H1 (cell line): ENCODE results near the gene EXOC2.

ENCODE experiments used
- CHD2 ChIP-seq: IDR thresholded peaks from 2 replicates; pipeline ENCODE4 v1.6.1; 2012; ENCODE audit warnings: low read length, improper control_type of control experiment
- EP300 ChIP-seq, 2 experiments: IDR thresholded peaks; 1 replicate in 1 of 2; 2 replicates in 1 of 2; pipeline ENCODE4 v1.6.1; 2011 to 2012; ENCODE audit warnings: low read depth in 2 of 2, low read length in 2 of 2, mild to moderate bottlenecking in 2 of 2, borderline replicate concordance in 1 of 2, inconsistent platforms in 1 of 2, moderate library complexity in 1 of 2
- EZH2 ChIP-seq: fragments of 200-600 bp; sonication (generic); IDR thresholded peaks from 2 replicates; pipeline ENCODE4 v1.7.1; 2012; ENCODE audit warnings: low read depth, mild to moderate bottlenecking, moderate library complexity, low read length, inconsistent platforms; ENCODE audit not compliant: severe bottlenecking
- JUN ChIP-seq: IDR thresholded peaks from 2 replicates; pipeline ENCODE4 v1.6.1; 2011; ENCODE audit warnings: low read depth, mild to moderate bottlenecking, improper control_type of control experiment, low read length
- POLR2A ChIP-seq, 2 experiments: IDR thresholded peaks; 1 replicate in 1 of 2; 2 replicates in 1 of 2; pipeline ENCODE4 v1.6.1; 2011; ENCODE audit warnings: low read depth in 2 of 2, low read length in 2 of 2, mild to moderate bottlenecking in 2 of 2; ENCODE audit errors: control extremely low read depth in 1 of 2
- POLR2AphosphoS5 ChIP-seq: IDR thresholded peaks from 2 replicates; pipeline ENCODE4 v1.6.1; 2011; ENCODE audit warnings: low read depth, low read length
- RAD21 ChIP-seq, 2 experiments: IDR thresholded peaks in 1 of 2; conservative IDR thresholded peaks in 1 of 2; 2 replicates each; pipeline ENCODE4 v1.6.1; 2011; ENCODE audit warnings: low read depth in 2 of 2, low read length in 2 of 2, improper control_type of control experiment in 1 of 2, inconsistent platforms in 1 of 2, mild to moderate bottlenecking in 1 of 2, moderate library complexity in 1 of 2
- YY1 ChIP-seq: IDR thresholded peaks from 2 replicates; pipeline ENCODE4 v1.6.1; 2011; ENCODE audit warnings: low read depth, mild to moderate bottlenecking, low read length
- TF ChIP-seq, protein P1 (sequence below): IDR thresholded peaks from 2 replicates; pipeline ENCODE4 v1.6.1; 2012; ENCODE audit warnings: inconsistent platforms
- TF ChIP-seq, protein P2 (sequence below), 3 experiments: IDR thresholded peaks; 1 replicate in 2 of 3; 2 replicates in 1 of 3; pipeline versions ENCODE4 v1.5.1 to v1.6.1; 2011; ENCODE audit warnings: low read length in 3 of 3, mild to moderate bottlenecking in 3 of 3, inconsistent platforms in 2 of 3, low read depth in 1 of 3, moderate library complexity in 1 of 3; ENCODE audit not compliant: insufficient read depth in 1 of 3; ENCODE audit errors: control extremely low read depth in 1 of 3

DNA sequence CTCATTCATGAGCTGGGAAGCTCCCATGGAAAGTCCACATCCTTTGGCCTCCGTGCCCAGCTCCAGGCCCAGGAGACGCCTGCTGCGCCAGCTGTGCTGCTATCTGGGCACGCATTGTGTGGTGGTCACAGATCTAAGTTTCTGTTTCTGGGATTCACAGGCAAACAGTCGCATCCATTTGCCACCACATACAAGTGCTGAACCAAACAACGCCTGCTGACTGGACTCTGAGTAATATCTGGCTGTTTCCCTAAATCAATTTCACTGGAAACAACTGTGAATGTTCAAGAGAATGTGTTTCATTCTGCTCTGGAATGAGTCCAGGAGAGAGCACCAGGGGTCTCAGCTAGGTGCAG lies 255.9 kb downstream of the EXOC2 start:
- TF ChIP-seq POLR2A (IDR thresholded peaks at IDR 0.05; ENCODE audit: control extremely low read depth in 1 of 2, low read depth in 2 of 2, low read length in 2 of 2) (no peak), POLR2AphosphoS5 (no peak), JUN (no peak), CHD2 (no peak), YY1 (no peak), EP300 (IDR thresholded peaks at IDR 0.05; ENCODE audit: borderline replicate concordance in 1 of 2, low read depth in 2 of 2, low read length in 2 of 2) (no peak), RAD21 (IDR thresholded peaks at IDR 0.05 in 1 of 2, conservative IDR thresholded peaks at IDR 0.05 in 1 of 2; ENCODE audit: low read depth in 2 of 2, low read length in 2 of 2) (no peak), EZH2 (no peak)
- TF ChIP-seq, protein P1, sequence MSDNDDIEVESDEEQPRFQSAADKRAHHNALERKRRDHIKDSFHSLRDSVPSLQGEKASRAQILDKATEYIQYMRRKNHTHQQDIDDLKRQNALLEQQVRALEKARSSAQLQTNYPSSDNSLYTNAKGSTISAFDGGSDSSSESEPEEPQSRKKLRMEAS = no peak
- TF ChIP-seq, protein P2, sequence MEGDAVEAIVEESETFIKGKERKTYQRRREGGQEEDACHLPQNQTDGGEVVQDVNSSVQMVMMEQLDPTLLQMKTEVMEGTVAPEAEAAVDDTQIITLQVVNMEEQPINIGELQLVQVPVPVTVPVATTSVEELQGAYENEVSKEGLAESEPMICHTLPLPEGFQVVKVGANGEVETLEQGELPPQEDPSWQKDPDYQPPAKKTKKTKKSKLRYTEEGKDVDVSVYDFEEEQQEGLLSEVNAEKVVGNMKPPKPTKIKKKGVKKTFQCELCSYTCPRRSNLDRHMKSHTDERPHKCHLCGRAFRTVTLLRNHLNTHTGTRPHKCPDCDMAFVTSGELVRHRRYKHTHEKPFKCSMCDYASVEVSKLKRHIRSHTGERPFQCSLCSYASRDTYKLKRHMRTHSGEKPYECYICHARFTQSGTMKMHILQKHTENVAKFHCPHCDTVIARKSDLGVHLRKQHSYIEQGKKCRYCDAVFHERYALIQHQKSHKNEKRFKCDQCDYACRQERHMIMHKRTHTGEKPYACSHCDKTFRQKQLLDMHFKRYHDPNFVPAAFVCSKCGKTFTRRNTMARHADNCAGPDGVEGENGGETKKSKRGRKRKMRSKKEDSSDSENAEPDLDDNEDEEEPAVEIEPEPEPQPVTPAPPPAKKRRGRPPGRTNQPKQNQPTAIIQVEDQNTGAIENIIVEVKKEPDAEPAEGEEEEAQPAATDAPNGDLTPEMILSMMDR (IDR thresholded peaks at IDR 0.05; ENCODE audit: control extremely low read depth in 1 of 3, insufficient read depth in 1 of 3, low read depth in 1 of 3, low read length in 3 of 3) = no peak
